ENCODE results near the gene CREBZF.
"Not testable (repeated sequence)": the region's sequence is repeated elsewhere in the genome, so short reads cannot be mapped to it uniquely, and the experiment has no call there.

CREBZF gene

DNA sequence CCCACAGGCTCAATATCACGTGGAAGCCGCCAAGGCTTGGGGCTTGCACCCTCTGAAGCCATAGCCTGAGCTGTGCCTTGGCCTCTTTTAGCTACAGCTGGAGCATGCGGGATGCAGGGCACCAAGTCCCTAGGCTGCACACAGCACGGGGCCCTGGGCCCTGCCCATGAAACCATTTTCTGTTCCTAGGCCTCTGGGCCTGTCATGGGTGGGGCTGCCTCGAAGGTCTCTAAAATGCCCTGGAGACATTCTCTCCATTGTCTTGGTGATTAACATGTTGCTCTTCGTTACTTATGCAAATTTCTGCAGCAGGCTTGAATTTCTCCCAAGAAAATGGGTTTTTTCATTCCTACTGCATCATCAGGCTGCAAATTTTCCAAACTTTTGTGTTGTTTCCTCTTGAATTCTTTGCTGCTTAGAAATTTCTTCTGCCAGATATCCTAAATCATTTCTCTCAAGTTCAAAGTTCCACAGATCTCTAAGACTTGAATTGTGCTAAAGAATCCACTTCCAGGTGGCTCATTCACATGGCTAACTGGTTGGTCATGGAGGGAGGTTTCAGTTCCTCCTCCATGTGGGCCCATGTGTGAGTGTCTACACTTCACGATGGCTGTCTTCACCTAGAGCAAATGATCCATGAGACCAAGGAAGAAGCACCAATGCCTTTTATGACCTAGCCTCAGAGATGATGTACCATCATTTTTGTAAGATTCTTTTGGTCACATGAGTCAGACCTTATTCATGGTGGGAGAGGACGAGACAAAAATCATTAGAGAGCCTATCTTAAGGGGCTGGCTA lies 7.4 kb upstream of the CREBZF start:
- TF ChIP-seq ZNF8 (CRISPR knock-in tag; IDR thresholded peaks at IDR 0.05) (no peak), OSR1 (CRISPR knock-in tag; IDR thresholded peaks at IDR 0.05) (no peak), ZFP30 (CRISPR knock-in tag; IDR thresholded peaks at IDR 0.05) (no peak), BACH2 (CRISPR knock-in tag; IDR thresholded peaks at IDR 0.05; ENCODE audit: borderline replicate concordance) (no peak), ISL1 (CRISPR knock-in tag; IDR thresholded peaks at IDR 0.05) (no peak), ARNTL (CRISPR knock-in tag; IDR thresholded peaks at IDR 0.05; ENCODE audit: borderline replicate concordance, low read depth) (no peak), TCF4 (CRISPR knock-in tag; IDR thresholded peaks at IDR 0.05; ENCODE audit: borderline replicate concordance) (no peak), SNAI2 (CRISPR knock-in tag; IDR thresholded peaks at IDR 0.05) (no peak), CSDC2 (CRISPR knock-in tag; IDR thresholded peaks at IDR 0.05) (no peak)
- TF ChIP-seq, protein P1, sequence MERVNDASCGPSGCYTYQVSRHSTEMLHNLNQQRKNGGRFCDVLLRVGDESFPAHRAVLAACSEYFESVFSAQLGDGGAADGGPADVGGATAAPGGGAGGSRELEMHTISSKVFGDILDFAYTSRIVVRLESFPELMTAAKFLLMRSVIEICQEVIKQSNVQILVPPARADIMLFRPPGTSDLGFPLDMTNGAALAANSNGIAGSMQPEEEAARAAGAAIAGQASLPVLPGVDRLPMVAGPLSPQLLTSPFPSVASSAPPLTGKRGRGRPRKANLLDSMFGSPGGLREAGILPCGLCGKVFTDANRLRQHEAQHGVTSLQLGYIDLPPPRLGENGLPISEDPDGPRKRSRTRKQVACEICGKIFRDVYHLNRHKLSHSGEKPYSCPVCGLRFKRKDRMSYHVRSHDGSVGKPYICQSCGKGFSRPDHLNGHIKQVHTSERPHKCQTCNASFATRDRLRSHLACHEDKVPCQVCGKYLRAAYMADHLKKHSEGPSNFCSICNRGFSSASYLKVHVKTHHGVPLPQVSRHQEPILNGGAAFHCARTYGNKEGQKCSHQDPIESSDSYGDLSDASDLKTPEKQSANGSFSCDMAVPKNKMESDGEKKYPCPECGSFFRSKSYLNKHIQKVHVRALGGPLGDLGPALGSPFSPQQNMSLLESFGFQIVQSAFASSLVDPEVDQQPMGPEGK (CRISPR knock-in tag; IDR thresholded peaks at IDR 0.05; ENCODE audit: borderline replicate concordance) = no peak
- TF ChIP-seq, protein P2, sequence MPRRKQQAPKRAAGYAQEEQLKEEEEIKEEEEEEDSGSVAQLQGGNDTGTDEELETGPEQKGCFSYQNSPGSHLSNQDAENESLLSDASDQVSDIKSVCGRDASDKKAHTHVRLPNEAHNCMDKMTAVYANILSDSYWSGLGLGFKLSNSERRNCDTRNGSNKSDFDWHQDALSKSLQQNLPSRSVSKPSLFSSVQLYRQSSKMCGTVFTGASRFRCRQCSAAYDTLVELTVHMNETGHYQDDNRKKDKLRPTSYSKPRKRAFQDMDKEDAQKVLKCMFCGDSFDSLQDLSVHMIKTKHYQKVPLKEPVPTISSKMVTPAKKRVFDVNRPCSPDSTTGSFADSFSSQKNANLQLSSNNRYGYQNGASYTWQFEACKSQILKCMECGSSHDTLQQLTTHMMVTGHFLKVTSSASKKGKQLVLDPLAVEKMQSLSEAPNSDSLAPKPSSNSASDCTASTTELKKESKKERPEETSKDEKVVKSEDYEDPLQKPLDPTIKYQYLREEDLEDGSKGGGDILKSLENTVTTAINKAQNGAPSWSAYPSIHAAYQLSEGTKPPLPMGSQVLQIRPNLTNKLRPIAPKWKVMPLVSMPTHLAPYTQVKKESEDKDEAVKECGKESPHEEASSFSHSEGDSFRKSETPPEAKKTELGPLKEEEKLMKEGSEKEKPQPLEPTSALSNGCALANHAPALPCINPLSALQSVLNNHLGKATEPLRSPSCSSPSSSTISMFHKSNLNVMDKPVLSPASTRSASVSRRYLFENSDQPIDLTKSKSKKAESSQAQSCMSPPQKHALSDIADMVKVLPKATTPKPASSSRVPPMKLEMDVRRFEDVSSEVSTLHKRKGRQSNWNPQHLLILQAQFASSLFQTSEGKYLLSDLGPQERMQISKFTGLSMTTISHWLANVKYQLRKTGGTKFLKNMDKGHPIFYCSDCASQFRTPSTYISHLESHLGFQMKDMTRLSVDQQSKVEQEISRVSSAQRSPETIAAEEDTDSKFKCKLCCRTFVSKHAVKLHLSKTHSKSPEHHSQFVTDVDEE (CRISPR knock-in tag; IDR thresholded peaks at IDR 0.05) = no peak
- ATAC-seq = no peak

DNA sequence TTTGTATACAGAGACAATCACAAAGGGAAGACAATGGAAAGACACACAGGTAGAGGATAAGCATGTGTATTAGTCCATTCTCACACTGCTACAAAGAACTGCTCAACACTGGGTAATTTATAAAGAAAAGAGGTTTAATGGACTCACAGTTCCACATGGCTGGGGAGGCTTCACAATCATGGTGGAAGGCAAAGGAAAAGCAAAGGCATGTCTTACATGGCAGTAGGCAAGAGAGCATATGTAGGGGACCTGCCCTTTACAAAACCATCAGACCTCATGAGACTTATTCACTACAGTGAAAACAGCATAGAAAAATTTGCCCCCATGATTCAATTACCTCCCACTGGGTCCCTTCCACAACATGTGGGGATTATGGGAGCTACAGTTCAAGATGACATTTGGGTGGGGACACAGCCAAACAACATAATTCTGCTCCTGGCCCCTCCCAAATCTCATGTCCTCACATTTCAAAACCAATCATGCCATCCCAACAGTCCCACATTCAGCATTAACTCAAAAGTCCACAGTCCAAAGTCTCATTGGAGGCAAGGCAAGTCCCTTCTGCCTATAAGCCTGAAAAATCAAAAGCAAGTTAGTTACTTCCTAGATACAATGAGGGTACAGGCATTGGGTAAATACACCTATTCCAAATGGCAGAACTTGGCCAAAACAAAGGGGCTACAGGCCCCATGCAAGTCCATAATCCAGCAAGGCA lies 6.2 kb upstream of the CREBZF start:
- ATAC-seq = not testable (repeated sequence)

DNA sequence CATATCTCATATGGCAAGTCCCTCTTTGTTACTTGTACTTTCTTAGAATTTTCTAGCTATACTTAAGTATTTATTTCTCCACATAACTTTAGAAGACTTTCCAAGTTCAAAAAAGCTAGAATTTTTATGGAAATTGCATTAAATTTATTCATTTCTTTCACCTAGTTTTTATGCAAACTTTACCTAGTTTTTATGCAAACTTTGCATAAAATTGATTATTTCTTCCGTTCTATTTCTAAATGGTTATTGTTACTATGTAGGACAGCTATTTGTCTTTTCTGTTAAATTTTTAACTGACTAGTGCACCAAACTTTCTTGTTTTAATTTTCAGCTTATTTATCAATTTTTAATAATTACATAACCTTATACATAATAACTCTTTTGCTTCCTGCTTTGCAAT lies 3.2 kb upstream of the CREBZF start:
- no peak for ATAC-seq
- TF ChIP-seq, protein P2 (CRISPR knock-in tag; IDR thresholded peaks at IDR 0.05) = no peak
- no peak for TF ChIP-seq SNAI2 (CRISPR knock-in tag; IDR thresholded peaks at IDR 0.05)
- TF ChIP-seq, protein P3, sequence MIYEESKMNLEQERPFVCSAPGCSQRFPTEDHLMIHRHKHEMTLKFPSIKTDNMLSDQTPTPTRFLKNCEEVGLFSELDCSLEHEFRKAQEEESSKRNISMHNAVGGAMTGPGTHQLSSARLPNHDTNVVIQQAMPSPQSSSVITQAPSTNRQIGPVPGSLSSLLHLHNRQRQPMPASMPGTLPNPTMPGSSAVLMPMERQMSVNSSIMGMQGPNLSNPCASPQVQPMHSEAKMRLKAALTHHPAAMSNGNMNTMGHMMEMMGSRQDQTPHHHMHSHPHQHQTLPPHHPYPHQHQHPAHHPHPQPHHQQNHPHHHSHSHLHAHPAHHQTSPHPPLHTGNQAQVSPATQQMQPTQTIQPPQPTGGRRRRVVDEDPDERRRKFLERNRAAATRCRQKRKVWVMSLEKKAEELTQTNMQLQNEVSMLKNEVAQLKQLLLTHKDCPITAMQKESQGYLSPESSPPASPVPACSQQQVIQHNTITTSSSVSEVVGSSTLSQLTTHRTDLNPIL (CRISPR knock-in tag; IDR thresholded peaks at IDR 0.05; ENCODE audit: low read depth) = no peak
- no peak for TF ChIP-seq ARNTL (CRISPR knock-in tag; IDR thresholded peaks at IDR 0.05; ENCODE audit: borderline replicate concordance, low read depth)
- no peak for TF ChIP-seq ZFP3 (CRISPR knock-in tag; IDR thresholded peaks at IDR 0.05)
- no peak for TF ChIP-seq BACH2 (CRISPR knock-in tag; IDR thresholded peaks at IDR 0.05; ENCODE audit: borderline replicate concordance)
- no peak for TF ChIP-seq GLIS3 (CRISPR knock-in tag; IDR thresholded peaks at IDR 0.05)
- TF ChIP-seq, protein P4, sequence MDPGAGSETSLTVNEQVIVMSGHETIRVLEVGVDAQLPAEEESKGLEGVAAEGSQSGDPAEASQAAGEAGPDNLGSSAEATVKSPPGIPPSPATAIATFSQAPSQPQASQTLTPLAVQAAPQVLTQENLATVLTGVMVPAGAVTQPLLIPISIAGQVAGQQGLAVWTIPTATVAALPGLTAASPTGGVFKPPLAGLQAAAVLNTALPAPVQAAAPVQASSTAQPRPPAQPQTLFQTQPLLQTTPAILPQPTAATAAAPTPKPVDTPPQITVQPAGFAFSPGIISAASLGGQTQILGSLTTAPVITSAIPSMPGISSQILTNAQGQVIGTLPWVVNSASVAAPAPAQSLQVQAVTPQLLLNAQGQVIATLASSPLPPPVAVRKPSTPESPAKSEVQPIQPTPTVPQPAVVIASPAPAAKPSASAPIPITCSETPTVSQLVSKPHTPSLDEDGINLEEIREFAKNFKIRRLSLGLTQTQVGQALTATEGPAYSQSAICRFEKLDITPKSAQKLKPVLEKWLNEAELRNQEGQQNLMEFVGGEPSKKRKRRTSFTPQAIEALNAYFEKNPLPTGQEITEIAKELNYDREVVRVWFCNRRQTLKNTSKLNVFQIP (CRISPR knock-in tag; IDR thresholded peaks at IDR 0.05; ENCODE audit: borderline replicate concordance, low read depth) = no peak
- TF ChIP-seq ZFP30 (CRISPR knock-in tag; IDR thresholded peaks at IDR 0.05) = no peak

Data from SK-N-SH treated with all-trans-retinoic acid at 6 μM for 48 hours (cell line).